Heart right ventricle (tissue), 16 donors: ENCODE measurements around the gene GALNT8. TPM values are rescaled to one million over a fixed set of nuclear protein-coding genes. Genes with fewer than 3 reads are reported as not detected.

Experiments
- ATAC-seq, 8 donors: fragments of 200-7000 bp; cut with Tn5 transposase; one replicate each; pipeline ENCODE4 v1.9.1; 2020; ENCODE audit warnings: mild to moderate bottlenecking in 8 of 8, moderate library complexity in 8 of 8, moderate number of reproducible peaks in 1 of 8
- DNase-seq, 2 donors: peaks; one replicate each; pipeline ENCODE4 v3.0.0-alpha.2; 2020
- H3K27ac ChIP-seq, 10 donors: fragments of 200-600 bp; sonication (generic) in 2 of 10; one replicate each; pipeline versions ENCODE4 v1.5.0 to v1.8.0; 2020 to 2022; ENCODE audit warnings: mild to moderate bottlenecking in 3 of 10
- H3K27me3 ChIP-seq, 7 donors: fragments of 200-600 bp; one replicate each; pipeline ENCODE4 v1.8.0; 2021 to 2022; ENCODE audit warnings: mild to moderate bottlenecking in 2 of 7
- H3K36me3 ChIP-seq, 9 donors: fragments of 200-600 bp; sonication (generic) in 1 of 9; one replicate each; pipeline versions ENCODE4 v1.5.0 to v1.8.0; 2020 to 2022; ENCODE audit warnings: mild to moderate bottlenecking in 2 of 9
- H3K4me1 ChIP-seq, 9 donors: fragments of 200-600 bp; sonication (generic) in 1 of 9; one replicate each; pipeline versions ENCODE4 v1.5.0 to v1.8.0; 2020 to 2022; ENCODE audit warnings: mild to moderate bottlenecking in 4 of 9
- H3K4me3 ChIP-seq, 10 donors: fragments of 200-600 bp; sonication (generic) in 2 of 10; one replicate each; pipeline versions ENCODE4 v1.5.0 to v1.8.0; 2020 to 2022; ENCODE audit warnings: mild to moderate bottlenecking in 7 of 10, moderate library complexity in 2 of 10
- H3K9me3 ChIP-seq, 11 donors: fragments of 200-600 bp in 10 of 11; sonication (generic) in 2 of 11; one replicate each; pipeline versions ENCODE4 v1.5.0 to v1.8.0; 2013 to 2022; ENCODE audit warnings: mild to moderate bottlenecking in 2 of 11, control low read depth in 1 of 11, moderate library complexity in 1 of 11
- WGBS, 2 donors: extraction: QIAGEN DNeasy Blood & Tissue Kit; methylation state at CpG; one replicate each; pipeline ENCODE4 v1.1.7; 2013; ENCODE audit warnings: inconsistent platforms in 1 of 2; 5-methylcytosine and 5-hydroxymethylcytosine counted together
- intact Hi-C, 10 donors: fragments of 100-400 bp; cut with DNase I; formaldehyde crosslinking; loops; one replicate each; pipeline versions ENCODE4 v1.11.1 to v1.14.2; 2022
- polyA plus RNA-seq, 2 donors: library from polyadenylated mRNA; stranded (reverse); fragments of 200-250 nt; gene quantifications; one replicate each; pipeline ENCODE4 v1.2.3, GENCODE V29; 2013
- total RNA-seq, 10 donors: library from RNA; stranded (reverse); fragmentation: NEBNext Ultra II Directional in 3 of 10; extraction: Animal tissue kit (Norgen Biotek cat#: 25700) in 3 of 10; gene quantifications; one replicate each; pipeline versions ENCODE4 v1.2.1 to v1.2.4, GENCODE V29; 2021 to 2023
- TF ChIP-seq, protein P1 (sequence below), 9 donors: fragments of 200-600 bp; sonication (generic) in 2 of 9; IDR thresholded peaks; one replicate each; pipeline versions ENCODE4 v1.5.0 to v1.8.0; 2021 to 2022; ENCODE audit warnings: antibody characterized with exemption in 9 of 9, mild to moderate bottlenecking in 5 of 9, moderate library complexity in 1 of 9
- donor health status: Arrhythmogenic right ventricular cardiomyopathy.
- donor health status: ischemic (EF 13 %, LVEDD 7.1; RV severe dilation, severe dysfunction).
- donor health status: healthy with polysubstance abuse.
- donor health status: DM: no; HTN: yes; CAD: no.
- donor health status: DM: no; HTN: no; CAD: no.
- donor health status: ischemic (EF 25% LVEDD 6.9; RV normal size, moderate dysfunction).
- donor health status: ischemic (EF 25% LVEDD 5.7; RV mildly dilated, moderate dysfunction).
- donor health status: healthy.
- donor health status: DM: yes; HTN: yes; CAD: no.
- donor health status: Ischemic cardiomyopathy.
- donor health status: ischemic (EF 35%, LVEDD 5.7; RV mildly dilated, moderate dysfunction).
- donor health status: nonischemic (EF 11% LVEDD 7.7; RV severe dilation, severe dysfunction).
- donor health status: DM: yes; HTN: yes; CAD: no.
- donor health status: PGD.
- donor health status: ischemic (EF 29% LVEDD 5.4; RV normal size, mild dysfunction).
- donor health status: nonischemic (EF 23%, LVEDD 6.1; RV moderate dilation, normal function).

Gene GALNT8
- total and polyA plus RNA-seq, 12 donors = 0.42 to 5.7 (median 1.5) TPM

GRCh38 chr12:4786795-4787194 lies 66.6 kb downstream of the GALNT8 start:
- no peak for ATAC-seq
- Histone ChIP-seq H3K9me3 (peaks cover 0 to 13% (median 0%) of the 10 kb centered on the region in 11 donors), H3K27ac (no peak overlapping the region), H3K36me3 (no peaks in the 10 kb centered on the region), H3K27me3 (no peaks in the 10 kb centered on the region), H3K4me3 (no peak overlapping the region), H3K4me1 (no peaks in the 10 kb centered on the region)
- 87 to 92% methylated on average over 5 of the region's 5 CpGs for WGBS, 2 donors
- TF ChIP-seq, protein P1, sequence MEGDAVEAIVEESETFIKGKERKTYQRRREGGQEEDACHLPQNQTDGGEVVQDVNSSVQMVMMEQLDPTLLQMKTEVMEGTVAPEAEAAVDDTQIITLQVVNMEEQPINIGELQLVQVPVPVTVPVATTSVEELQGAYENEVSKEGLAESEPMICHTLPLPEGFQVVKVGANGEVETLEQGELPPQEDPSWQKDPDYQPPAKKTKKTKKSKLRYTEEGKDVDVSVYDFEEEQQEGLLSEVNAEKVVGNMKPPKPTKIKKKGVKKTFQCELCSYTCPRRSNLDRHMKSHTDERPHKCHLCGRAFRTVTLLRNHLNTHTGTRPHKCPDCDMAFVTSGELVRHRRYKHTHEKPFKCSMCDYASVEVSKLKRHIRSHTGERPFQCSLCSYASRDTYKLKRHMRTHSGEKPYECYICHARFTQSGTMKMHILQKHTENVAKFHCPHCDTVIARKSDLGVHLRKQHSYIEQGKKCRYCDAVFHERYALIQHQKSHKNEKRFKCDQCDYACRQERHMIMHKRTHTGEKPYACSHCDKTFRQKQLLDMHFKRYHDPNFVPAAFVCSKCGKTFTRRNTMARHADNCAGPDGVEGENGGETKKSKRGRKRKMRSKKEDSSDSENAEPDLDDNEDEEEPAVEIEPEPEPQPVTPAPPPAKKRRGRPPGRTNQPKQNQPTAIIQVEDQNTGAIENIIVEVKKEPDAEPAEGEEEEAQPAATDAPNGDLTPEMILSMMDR (IDR thresholded peaks at IDR 0.05) = no peak
- no peak for DNase-seq
- intact Hi-C loops = no loop called here

GRCh38 chr12:4787965-4788364 lies 67.8 kb downstream of the GALNT8 start:
- ATAC-seq (no peak), DNase-seq (no peak)
- Histone ChIP-seq H3K4me1 (no peaks in the 10 kb centered on the region), H3K4me3 (no peak overlapping the region), H3K9me3 (peaks cover 0 to 16% (median 0%) of the 10 kb centered on the region in 11 donors), H3K27ac (no peak overlapping the region), H3K27me3 (no peaks in the 10 kb centered on the region), H3K36me3 (no peaks in the 10 kb centered on the region)
- 72 to 85% methylated on average over 7 of the region's 7 CpGs for WGBS, 2 donors
- TF ChIP-seq, protein P1 (IDR thresholded peaks at IDR 0.05) = no peak
- intact Hi-C loops = no loop called here

DNA sequence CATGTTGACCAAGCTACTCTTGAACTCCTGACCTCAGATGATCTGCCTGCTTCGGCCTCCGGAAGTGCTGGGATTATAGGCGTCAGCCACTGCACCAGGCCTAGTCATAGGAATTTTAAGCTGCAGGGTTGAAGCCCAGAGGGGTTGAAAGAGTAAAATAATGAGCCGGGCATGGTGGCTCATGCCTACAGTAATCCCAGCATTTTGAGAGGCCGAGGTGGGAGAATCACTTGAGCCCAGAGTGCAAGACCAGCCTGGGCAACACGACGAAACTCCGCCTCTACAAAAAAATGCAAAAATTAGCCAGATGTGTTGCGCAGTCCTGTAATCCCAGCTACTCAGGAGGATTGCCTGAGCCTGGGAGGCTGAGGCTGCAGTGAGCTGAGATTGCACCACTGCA lies 69.6 kb downstream of the GALNT8 start:
- intact Hi-C loops = no loop called here
- TF ChIP-seq, protein P1 (IDR thresholded peaks at IDR 0.05) = no peak
- no peak for DNase-seq

DNA sequence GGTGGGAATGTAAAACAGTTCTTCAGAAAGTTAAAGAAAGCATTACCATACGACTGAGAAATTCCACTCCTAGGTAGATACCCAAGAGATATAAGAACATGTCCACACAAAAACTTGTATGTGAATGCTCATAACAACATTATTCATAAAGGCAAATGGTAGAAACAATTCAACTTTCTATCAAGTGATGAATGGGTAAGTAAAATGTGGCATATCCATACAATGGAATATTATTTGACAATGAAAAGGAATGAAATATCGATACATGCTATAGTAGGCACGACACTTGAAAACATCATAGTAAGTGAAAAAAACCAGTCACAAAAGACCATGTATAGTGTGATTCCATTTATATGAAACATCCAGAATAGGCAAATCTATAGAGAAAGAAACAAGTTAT lies 71.3 kb downstream of the GALNT8 start:
- no peak overlapping the region for H3K4me3 ChIP-seq
- no peak overlapping the region for H3K27ac ChIP-seq
- ATAC-seq = no peak
- peaks cover 0 to 8% (median 0%) of the 10 kb centered on the region in 11 donors for H3K9me3 ChIP-seq
- TF ChIP-seq, protein P1 (IDR thresholded peaks at IDR 0.05) = no peak
- H3K36me3 ChIP-seq = no peaks in the 10 kb centered on the region
- 97 to 98% methylated on average over 3 of the region's 3 CpGs for WGBS, 2 donors
- no peak for DNase-seq
- H3K27me3 ChIP-seq = peaks cover 0 to 3% (median 0%) of the 10 kb centered on the region in 7 donors
- intact Hi-C loops = no loop called here
- H3K4me1 ChIP-seq = no peaks in the 10 kb centered on the region

More for the DNA sequence above, 69.6 kb downstream of the GALNT8 start:
- no peak overlapping the region for H3K27ac ChIP-seq
- no peaks in the 10 kb centered on the region for H3K27me3 ChIP-seq
- 93 to 97% methylated on average over 9 of the region's 9 CpGs for WGBS, 2 donors
- no peaks in the 10 kb centered on the region for H3K4me1 ChIP-seq
- H3K36me3 ChIP-seq = no peaks in the 10 kb centered on the region
- no peak for ATAC-seq
- no peak overlapping the region for H3K4me3 ChIP-seq
- peaks cover 0 to 8% (median 0%) of the 10 kb centered on the region in 11 donors for H3K9me3 ChIP-seq
